Fibroblast of peridontal ligament (primary cell): ENCODE data around the gene GRK2.
"Not testable (repeated sequence)": the region's sequence is repeated elsewhere in the genome, so short reads cannot be mapped to it uniquely, and the experiment has no call there.

Source experiments
- DNase-seq: peaks from one replicate; pipeline ENCODE4 v3.0.0-alpha.2; 2010; ENCODE audit errors: extremely low read depth

Gene GRK2

DNA sequence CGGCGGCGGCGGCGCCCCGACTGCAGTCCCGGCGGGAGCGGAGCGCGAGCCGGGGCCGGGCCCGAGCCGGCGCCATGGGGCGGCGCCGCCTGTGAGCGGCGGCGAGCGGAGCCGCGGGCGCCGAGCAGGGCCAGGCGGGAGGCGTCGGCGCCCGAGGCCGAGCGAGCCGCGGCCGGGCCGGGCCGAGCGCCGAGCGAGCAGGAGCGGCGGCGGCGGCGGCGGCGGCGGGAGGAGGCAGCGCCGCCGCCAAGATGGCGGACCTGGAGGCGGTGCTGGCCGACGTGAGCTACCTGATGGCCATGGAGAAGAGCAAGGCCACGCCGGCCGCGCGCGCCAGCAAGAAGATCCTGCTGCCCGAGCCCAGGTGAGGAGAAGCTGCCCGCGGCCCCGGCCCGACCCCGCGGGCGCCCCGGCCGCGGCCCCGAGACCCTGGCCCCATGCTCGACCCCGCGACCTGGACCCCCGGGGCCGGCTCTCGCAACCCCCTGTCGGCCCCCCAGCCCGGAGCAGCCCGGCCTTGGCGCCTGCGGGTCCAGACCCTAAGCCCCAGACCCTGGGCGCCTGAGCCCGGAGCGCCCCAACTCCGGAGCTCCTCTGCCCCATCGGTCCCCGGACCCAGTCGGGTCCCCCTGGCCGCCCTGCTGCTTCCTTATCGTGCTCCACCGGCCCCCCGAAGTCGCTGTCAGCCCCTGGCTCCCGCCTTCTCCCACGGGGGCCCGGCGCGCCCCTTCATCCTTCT lies at the start of gene GRK2:
TSS of gene GRK2 (plus strand) at position 25 of the 739 bp plus-strand sequence. CDS start at position 252, 227 bp downstream.
- no peak for DNase-seq

DNA sequence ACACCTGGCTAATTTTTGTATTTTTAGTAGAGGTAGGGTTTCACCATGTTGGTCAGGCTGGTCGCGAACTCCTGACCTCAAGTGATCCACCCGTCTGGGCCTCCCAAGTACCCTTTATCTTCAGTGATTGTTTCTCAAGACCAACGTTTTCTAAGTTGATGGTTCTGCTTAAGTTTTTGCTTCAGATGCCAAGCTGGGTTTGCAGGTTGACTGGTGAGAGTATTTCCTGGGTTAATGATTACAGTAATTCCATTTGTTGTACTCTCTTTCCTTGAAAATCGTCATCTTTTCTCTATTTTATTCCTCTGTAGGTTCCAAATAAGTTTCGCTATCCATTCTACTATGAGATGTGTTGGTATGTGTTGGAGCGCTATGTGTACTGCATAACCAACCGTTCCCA lies 38.5 kb upstream of the GRK2 start:
- DNase-seq, result no peak

DNA sequence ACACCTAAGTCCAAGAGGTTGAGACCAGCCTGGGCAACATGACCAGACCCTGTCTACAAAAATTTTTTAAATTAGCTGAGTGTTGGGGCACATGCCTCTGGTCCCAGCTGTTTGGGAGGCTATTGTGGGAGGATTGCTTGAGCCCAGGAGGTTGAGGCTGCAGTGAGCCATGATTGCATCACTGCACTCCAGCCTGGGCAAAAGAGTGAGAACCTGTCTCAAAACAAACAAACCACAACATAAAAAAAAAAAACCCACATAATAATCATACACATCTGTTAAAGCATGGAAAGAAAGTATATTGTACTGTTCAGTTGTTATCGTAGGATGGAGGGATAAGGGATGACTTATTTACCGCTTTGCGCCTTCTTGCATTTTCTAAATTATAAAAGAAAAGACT lies 35.9 kb upstream of the GRK2 start:
- peak; percentile 29 for DNase-seq

DNA sequence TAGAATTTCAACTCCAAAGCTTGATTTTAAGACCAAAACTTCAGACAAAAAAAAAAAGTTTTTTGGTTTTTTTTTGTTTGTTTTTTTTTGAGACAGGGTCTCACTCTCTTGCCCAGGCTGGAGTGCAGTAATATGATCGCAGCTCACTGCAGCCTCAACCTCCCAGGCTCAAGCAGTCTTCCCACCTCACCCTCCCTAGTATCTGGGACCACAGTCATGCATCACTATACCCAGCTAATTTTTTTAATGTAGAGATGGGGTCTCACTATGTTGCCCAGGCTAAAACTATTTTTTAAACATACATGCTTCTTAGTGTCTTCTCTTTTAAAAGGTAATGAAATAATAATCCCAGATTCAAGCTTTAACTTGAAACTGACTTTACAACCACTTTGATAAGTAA lies 35.4 kb upstream of the GRK2 start:
- DNase-seq, result no peak

DNA sequence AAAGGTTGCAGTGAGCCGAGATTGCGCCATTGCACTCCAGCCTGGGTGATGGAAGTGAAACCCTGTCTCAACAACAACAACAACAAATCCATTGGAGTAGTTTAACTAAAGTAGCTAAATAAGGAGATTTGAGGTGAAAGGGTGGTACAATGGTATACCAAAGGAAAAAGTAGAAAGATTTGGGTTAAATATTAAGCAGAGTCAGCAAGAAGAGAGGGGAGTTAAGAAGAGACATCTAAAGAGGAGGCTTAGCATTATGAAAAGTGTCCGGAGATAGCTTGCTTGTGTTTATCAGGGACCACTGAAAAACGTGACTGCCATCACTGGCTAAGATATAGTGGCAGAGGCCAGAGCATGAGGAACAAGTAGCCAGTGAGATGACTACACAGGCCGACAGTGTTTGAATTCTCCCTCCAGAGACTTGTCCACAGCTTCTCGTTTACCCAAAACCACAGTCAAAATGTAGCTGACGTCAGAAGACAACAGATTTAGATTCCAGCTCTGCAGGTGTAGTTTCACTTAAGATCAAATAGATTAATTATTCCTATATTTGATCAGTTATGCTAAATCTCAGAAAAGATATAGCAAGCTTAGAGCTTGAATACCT lies 32.6 kb upstream of the GRK2 start:
- no peak for DNase-seq

DNA sequence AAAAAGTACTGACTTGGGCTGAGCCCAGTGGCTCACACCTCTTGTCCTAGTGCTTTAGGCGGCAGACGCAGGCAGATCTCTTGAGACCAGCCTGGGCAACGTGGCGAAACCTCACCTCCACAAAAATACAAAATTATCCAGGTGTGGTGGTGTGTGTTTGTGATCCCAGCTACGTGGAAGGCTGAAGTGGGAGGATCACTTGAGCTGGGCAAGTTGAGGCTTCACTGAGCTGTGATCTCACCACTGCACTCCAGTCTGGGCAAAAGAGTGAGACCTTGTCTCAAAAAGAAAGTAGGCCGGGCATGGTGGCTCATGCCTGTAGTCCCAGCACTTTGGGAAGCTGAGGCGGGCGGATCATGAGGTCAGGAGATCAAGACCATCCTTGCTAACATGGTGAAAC lies 31.7 kb upstream of the GRK2 start:
- not testable (repeated sequence) for DNase-seq

DNA sequence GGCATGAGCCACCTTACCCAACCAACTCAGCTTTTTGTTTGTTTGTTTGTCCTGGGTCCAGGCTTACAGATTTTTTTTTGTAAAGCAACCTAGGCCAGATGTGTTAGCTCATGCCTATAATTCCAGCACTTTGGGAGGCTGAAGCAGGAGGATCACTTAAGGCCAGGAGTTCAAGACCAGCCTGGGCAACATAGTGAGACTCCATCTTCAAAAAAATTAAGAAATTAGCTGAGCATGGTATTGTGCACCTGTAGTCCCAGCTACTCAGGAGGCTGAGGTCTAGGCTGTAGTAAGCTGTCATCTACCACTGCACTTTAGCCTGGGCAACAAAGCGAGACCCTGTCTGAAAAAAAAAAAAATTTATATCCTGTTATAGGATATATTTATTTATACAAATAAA lies 28.7 kb upstream of the GRK2 start:
- DNase-seq, result no peak

DNA sequence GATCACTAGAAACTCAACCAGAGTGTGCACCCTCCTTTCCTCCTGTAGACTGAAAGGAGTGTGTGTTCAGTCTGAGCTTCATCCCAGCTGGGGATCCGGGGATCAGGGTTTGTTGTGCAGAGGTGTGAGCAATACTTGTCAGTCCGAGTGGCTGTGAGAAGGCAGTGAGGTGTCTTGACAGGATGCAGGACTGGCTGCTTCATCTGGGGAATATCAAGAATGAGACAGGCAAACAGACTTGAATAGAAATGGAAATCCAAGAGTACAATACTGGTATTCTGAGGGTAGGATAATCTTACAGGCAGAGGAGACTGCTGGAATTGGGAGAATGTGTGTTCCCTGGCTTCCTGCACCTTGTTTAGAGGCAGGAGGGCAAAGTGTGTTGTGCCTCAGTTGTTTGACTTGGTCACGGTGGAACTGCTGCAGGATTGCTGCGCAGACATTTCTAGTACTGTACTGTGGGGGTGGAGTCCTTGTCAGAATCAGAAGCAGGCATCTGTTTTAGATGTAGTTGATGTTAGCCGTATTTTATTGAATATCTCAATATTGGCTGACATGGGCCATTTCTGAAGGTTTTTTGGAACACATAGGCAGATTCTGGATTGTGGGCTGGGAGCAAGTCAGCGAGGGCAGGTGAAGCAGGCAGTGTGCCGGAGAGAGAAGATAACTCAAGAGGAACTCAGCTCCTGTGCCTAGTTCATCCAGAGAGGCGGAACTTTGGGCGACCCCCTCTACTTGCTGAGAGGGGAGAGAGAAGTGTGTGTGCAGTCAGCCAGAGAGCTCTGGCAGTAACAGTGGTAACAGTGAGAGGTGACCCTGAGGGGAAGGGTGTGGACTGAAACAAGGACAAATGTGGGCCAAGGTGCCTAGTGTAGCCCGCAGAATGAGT lies 27.1 kb upstream of the GRK2 start:
- peak; percentile 23 for DNase-seq

DNA sequence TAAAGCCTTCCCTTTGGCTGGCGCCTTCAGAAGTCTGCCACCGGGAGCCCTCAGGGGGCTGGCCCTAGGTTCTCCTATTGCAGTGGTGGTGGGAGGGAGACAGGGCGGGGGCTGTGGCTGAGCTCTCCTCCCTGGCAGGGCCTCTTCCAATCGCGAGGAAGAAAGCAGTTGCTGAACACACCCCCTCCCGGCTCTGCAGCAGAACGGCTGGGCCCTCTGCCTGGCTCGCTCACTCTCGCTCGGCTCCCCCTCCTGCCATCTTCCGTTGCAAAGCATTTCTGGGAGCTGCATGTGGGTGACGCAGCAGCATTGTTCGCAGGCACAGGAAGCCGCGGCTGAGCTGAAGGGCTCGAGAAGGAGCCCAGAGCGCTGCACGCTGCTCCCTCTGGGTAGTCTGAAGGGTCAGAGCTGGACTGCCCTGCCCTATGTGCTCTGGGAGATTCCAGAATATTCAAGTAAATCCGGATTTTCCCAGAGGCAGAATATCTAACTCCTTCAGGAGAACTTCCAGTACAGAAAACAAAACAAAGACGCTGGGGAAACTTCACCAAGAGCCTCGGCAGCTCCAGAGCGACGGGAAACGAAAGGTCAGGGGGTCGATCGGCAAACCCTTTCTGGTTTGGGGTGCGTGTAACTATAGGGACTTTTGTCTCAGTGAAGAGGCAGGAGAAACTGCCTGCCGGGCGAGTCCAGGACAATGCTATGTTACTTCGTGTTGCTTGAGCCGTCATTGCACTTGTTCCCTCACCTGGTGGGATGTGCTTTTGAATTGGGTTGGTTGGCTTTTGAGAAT lies 26.3 kb upstream of the GRK2 start:
- peak; percentile 97 for DNase-seq

DNA sequence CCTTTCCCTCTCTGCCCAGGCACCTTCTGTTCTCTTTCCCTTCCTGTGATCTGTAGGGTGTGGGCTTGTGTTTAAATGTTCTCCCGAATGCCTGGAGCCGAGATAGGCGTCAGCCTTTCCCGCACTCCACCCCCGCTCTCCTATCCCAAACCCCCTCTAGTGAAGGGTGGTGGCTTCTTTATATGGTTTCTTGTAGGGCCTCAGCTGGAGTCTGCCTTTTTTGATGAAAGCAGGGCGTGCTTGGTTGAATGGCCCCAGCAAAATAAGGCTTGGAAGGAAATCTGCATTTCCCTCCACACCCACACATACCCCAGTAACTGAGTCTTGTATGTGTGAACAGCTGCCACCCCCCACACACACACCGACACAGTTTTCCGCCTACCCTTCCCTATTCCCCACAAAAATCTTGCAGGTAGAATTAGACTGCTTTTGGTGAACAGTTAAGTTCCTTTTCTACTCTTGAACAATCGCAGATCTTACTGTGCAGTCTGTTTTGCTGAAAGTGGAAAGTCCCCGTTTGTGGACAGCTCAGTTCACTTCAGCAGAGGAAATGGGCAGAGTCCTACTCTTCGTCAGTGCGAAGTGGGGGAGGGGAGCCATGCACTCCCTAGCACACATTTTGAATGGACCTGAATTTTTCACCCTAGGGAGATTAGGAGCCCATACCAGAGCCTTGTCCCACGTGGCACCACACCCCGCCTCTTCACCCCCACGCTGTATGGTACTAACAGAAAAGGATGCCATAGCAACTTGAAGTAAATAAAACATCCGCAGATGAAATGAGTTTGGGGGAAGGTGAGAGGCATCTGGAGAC lies 25.5 kb upstream of the GRK2 start:
- DNase-seq, result peak; percentile 72

DNA sequence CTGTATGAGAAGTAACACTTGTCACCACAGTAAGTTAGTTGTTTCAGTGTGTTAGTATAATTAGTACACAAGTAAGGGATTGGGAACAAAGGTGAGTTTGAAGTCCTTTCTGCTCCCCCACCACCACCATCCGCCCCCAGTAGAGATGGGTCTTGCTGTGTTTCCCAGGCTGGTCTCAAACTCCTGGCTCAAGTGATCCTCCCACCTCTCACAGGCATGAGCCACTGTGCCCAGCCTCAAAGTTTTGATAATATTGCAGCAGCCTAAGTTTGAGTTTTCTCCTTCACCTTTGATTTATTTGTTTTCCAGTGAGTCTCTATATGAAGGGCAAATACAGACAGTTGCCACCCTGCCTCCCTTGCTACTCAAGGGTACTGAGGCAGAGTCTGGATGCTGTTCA lies 23.7 kb upstream of the GRK2 start:
- DNase-seq, result no peak

DNA sequence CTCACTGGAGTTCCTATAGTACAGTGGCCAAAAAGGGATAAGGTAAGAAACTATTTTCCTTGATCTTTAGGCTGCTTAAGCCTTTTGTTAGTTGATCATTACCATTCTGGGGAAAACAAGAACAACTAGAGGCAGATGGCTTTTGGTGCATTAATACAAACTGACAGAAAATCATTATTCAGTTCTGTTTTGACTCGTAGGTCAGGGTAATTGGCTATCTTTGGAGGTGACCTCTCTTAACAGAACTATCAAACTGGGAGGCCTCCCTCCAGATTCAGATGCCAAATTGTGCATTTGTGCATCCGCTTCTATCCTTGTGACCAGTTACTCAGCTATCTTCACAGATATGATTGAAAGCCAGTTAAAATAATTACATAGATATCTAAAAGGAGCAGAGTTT lies 23.2 kb upstream of the GRK2 start:
- no peak for DNase-seq

DNA sequence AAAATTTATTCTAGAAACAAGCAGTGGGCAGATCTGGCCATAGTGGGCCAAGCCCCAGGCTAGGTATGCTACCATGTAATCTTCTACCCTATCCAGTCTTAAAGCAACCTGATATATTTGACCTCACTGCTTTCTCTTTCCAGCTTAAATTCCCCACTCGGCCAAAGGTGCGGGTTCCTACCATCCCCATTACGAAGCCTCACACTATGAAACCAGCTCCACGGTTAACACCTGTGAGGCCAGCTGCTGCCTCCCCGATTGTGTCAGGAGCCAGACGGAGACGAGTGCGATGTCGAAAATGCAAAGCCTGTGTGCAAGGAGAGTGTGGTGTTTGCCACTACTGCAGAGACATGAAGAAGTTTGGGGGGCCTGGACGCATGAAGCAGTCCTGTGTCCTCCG lies 21.2 kb upstream of the GRK2 start:
- no peak for DNase-seq

DNA sequence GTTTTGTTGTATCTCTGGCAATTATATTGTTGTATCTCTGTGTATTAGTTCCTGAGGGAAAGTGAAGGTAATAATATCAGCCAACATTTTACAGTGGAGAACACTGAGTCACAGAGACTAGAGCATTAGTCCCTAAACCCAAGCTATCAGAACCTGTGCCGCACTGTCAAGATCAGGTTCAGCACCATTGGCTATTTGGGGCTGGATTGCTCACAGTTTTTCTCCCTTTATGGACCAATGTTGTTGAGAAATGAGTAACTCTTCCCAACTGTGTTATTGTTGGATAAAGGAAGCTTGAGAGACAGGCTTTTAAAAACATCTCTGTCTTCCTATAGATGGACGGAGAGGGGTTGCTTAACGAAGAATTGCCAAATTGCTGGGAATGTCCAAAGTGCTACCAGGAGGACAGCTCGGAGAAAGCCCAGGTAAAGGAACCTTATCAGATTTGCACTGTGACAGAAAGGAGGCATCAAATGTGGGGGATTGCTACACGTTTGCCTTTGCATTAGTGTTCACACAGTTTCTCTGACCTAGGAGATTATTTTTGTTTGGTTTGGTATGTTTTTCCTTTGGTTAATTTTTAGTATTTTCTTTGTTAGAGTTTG lies 18.2 kb upstream of the GRK2 start:
- DNase-seq, result no peak

DNA sequence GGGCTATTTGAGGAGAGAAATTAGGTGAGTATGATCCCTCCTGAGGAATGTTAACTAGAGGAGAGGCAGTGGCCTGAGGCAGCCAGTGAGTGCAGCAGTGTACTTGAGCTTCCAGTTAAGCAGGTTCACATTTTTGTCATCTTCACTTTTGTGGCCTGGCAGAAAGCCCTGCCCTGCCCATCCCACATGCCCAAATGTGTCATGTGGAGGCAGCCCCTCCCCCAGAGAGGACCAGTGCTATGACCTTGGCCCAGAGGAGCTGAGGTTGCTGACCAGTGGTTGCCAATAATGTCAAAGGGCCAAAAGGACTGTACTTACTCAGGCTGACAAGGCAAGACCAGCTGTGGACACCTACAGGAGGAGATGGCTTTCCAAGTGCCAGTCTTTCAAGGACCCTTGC lies 17.6 kb upstream of the GRK2 start:
- DNase-seq, result no peak

DNA sequence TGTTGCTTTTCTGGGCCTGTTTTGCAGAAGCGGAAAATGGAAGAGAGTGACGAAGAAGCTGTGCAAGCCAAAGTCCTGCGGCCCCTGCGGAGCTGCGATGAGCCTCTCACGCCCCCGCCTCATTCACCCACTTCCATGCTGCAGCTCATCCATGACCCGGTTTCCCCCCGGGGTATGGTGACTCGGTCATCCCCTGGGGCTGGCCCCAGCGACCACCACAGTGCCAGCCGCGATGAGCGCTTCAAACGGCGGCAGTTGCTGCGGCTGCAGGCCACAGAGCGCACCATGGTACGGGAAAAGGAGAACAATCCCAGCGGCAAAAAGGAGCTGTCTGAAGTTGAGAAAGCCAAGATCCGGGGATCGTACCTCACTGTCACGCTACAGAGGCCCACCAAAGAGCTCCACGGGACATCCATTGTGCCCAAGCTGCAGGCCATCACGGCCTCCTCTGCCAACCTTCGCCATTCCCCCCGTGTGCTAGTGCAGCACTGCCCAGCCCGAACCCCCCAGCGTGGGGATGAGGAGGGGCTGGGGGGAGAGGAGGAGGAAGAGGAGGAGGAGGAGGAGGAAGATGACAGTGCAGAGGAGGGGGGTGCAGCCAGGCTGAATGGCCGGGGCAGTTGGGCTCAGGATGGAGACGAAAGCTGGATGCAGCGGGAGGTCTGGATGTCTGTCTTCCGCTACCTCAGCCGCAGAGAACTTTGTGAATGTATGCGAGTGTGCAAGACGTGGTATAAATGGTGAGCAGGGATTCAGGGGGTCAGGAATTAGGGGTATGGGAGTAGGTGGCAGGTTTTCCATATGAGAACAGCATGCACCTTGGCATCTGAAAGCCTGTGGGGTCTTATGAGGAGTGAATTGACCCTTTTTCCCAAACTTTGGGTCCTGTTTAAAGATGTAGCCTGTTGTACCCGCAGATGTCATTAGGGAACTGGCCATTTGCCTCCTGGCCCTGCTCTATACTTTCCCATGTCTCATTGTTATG lies 15.9 kb upstream of the GRK2 start:
- DNase-seq, result no peak

DNA sequence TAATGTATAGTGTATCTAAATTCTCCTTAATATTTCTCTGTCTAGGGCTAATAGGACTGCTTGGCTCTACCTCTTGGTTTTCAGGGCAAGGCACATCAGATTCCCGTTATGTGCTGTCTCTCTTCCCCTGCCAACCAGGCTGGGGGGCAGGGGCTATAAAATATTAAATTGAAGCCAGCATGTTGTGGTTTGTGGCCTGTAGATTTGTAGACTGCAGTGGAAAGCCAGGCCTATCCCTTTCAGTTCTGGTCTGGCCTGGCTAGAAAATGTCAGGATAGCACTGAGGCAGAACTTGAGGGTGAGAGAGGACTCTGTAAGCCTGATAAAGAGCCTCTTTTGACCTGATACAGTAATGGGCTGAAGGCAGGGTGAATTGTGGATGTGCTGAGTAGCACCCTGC lies 14.4 kb upstream of the GRK2 start:
- peak; percentile 56 for DNase-seq

DNA sequence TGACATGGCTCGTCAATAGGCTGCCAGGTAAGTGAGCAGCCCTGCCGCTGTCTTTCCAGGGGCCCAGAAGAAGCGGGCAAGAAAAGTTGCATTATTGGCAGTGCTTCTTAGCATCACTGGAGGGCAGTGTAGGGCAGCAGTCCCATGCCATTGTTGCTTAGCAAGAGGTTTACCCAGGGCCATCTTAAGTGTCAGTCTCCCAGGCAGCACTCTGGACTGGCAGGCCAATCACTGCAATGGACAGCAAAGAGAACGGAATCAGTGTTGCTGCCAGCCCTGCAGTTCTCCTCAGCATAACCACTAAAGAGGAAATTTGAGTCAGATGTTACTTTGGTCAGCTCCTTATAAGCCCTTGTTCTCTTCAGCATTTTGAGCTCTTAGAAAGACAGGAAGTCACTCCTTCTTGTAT lies 13.4 kb upstream of the GRK2 start:
- peak; percentile 81 for DNase-seq

DNA sequence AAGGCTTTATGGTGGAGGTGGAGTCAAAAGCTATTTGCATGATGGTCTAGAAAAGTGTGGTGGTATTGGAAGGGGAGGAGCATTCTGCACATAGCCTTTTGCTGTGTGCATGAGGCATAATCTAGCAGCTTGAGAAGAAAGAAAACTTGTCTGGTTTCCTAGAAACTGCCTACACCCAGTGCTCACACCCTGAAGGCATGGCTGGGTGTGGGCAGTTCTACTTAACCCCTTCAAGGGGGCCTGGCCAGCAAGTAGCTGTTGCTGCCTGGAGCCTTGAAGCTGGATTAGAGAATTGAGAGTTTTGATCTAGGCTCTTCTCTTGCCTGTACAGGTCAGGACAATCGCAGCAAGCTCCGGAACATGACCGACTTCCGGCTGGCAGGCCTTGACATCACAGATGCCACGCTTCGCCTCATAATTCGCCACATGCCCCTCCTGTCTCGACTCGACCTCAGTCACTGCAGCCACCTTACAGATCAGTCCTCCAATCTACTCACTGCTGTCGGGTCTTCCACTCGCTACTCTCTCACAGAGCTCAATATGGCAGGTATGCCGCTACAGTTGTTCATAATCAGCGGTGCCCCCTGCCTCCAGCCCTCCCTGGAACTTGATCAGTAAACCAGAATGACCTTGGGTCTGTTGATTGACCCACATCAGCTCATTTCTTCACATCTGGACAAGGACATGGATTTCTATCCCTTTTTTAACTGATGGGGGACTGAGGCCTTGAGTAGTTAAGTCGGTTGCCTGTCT lies 12.2 kb upstream of the GRK2 start:
- no peak for DNase-seq
